ENCODE measurements around the gene ELK4. TPM values are rescaled to one million over a fixed set of nuclear protein-coding genes. Genes with fewer than 3 reads are reported as not detected.

ELK4 gene
- total and polyA plus RNA-seq, 2 of the 13 experiments (the other 11 are each of a cell fraction or from before 2014, with no cell fraction given), result 8.3 to 13.1 TPM

- TF ChIP-seq TRAFD1 (CRISPR knock-in tag; IDR thresholded peaks at IDR 0.05; ENCODE audit: borderline replicate concordance), result peak; percentile 88; the same call in 1 of the 2 replicates
- TF ChIP-seq KAT7 (CRISPR knock-in tag; IDR thresholded peaks at IDR 0.05; ENCODE audit: borderline replicate concordance), result peak; percentile 64; the same call in 1 of the 2 replicates
- TF ChIP-seq MLX (CRISPR knock-in tag; IDR thresholded peaks at IDR 0.05), result 0 out of 2 replicates have a peak, but pooled peaks have one; percentile 19
- TF ChIP-seq ARNTL (CRISPR knock-in tag; IDR thresholded peaks at IDR 0.05), result no peak; the same call in 1 of the 2 replicates
- peak; percentile 62; the same call in 1 of the 2 replicates for TF ChIP-seq ATF2 (CRISPR knock-in tag; IDR thresholded peaks at IDR 0.05)
- TF ChIP-seq TFE3 (CRISPR knock-in tag; IDR thresholded peaks at IDR 0.05), result peak; percentile 63
Measured at GRCh38 chr1:205631768-205632668, at the start of gene ELK4 (continued).
